ENCODE results near the gene DNAJC19.

DNA sequence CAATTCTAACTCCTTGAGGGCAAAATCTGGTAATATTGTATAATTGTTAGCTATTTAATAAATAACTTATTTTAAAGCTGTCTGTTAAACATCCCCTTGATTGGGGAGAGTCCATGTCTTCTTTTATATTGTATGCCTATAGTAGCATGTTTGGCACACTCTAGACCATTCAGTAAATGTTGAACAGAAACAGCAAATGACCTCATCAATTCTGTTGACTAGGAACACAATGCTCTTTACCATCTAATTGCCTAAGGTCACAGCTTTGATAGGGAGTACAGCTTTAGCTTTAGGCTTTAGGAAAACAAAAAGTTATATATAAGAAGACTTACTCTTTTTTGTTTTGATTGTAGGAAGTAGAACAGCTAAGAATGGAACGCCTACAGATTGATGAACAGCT lies 27.0 kb downstream of the DNAJC19 start:
- TF ChIP-seq REST (IDR thresholded peaks at IDR 0.05; ENCODE audit: insufficient read depth in 1 of 2, low read depth in 2 of 2, low read length in 2 of 2) (no peak), SIN3A (IDR thresholded peaks at IDR 0.05; ENCODE audit: borderline replicate concordance, insufficient read depth, low read length) (no peak)

All from PFSK-1 (cell line).